Adrenal gland (tissue), 12 donors: ENCODE data around the gene CXCL9. TPM values are rescaled to one million over a fixed set of nuclear protein-coding genes. Genes with fewer than 3 reads are reported as not detected.

ENCODE experiments used
- DNase-seq, 7 donors: peaks; one replicate each; pipeline ENCODE4 v3.0.0-alpha.2; 2019 to 2020
- H3K27ac ChIP-seq, 5 donors: fragments of 200-600 bp; sonication (generic) in 4 of 5; 1 replicate in 3 of 5; 2 replicates in 2 of 5; pipeline versions ENCODE4 v1.5.1 to v1.8.0; 2016 to 2020; ENCODE audit warnings: mild to moderate bottlenecking in 1 of 5
- H3K27me3 ChIP-seq: fragments of 200-600 bp; 2 replicates; pipeline ENCODE4 v1.8.0; 2021
- H3K36me3 ChIP-seq, 2 donors: fragments of 200-600 bp; replicated peaks in 1 of 2; 1 replicate in 1 of 2; 2 replicates in 1 of 2; pipeline versions ENCODE4 v1.5.1 to v1.8.0; 2018 to 2022
- H3K4me1 ChIP-seq, 2 donors: fragments of 200-600 bp; replicated peaks in 1 of 2; 1 replicate in 1 of 2; 2 replicates in 1 of 2; pipeline versions ENCODE4 v1.5.1 to v1.8.0; 2018 to 2021
- H3K4me3 ChIP-seq, 4 donors: fragments of 200-600 bp; sonication (generic) in 3 of 4; one replicate each; pipeline ENCODE4 v1.5.1; 2016 to 2018
- H3K9me3 ChIP-seq, 3 donors: fragments of 200-600 bp; sonication (generic) in 1 of 3; replicated peaks in 1 of 3; 1 replicate in 2 of 3; 2 replicates in 1 of 3; pipeline versions ENCODE4 v1.5.1 to v1.8.0; 2016 to 2021
- POLR2A ChIP-seq, 2 donors: fragments of 450-650 bp; IDR thresholded peaks; one replicate each; pipeline ENCODE4 v1.6.1; 2017; ENCODE audit warnings: antibody characterized with exemption in 2 of 2, mild to moderate bottlenecking in 2 of 2, moderate library complexity in 1 of 2
- WGBS, 4 donors: extraction: QIAGEN DNeasy Blood & Tissue Kit in 2 of 4; methylation state at CpG; one replicate each; pipeline versions ENCODE4 v1.1.5 to v1.1.7; 2013 to 2017; 5-methylcytosine and 5-hydroxymethylcytosine counted together
- intact Hi-C, 2 donors: fragments of 100-400 bp; cut with DNase I; formaldehyde crosslinking; loops; one replicate each; pipeline versions ENCODE4 v1.14.1 to v1.15.0; 2022 to 2023
- polyA plus RNA-seq, 3 donors: library from polyadenylated mRNA; stranded (reverse); fragments of 200-250 nt in 2 of 3; fragments of 350-450 nt in 1 of 3; fragmentation: Illumina TruSeq in 1 of 3; extraction: RNeasy Lipid Tissue Mini Kit (QIAGEN cat#74804) in 1 of 3; gene quantifications; one replicate each; pipeline ENCODE4 v1.2.3, GENCODE V29; 2013 to 2014
- total RNA-seq, 9 donors: library from RNA; depleted of rRNA in 4 of 9; stranded (reverse); fragments of >200 nt in 4 of 9; fragments of 120-200 nt in 1 of 9; fragmentation: NEBNext Ultra II Directional in 1 of 9; extraction: Animal tissue kit (Norgen Biotek cat#: 25700) in 1 of 9; gene quantifications; one replicate each; pipeline versions ENCODE4 v1.1.0 to v1.2.4, GENCODE V29; 2013 to 2023
- TF ChIP-seq, protein P1 (sequence below), 6 experiments: fragments of 450-650 bp in 4 of 6; fragments of 200-600 bp in 2 of 6; sonication (generic) in 1 of 6; IDR thresholded peaks; 1 replicate in 5 of 6; 2 replicates in 1 of 6; pipeline versions ENCODE4 v1.5.1 to v1.8.0; 2016 to 2021; ENCODE audit warnings: antibody characterized with exemption in 6 of 6, mild to moderate bottlenecking in 2 of 6, moderate library complexity in 1 of 6
- donor health status: healthy with polysubstance abuse.
- donor health status: Bipolar disorder and iron deficiency.
- donor health status: DM: yes; HTN: yes; CAD: no.
- donor health status: DM: no; HTN: no; CAD: no.
- donor health status: DM: no; HTN: no; CAD: no.
- donor health status: DM: yes; HTN: yes; CAD: no.

CXCL9 gene
- total and polyA plus RNA-seq, 12 donors, result 0.11 to 6.4 (median 0.67) TPM; not detected in 1

DNA sequence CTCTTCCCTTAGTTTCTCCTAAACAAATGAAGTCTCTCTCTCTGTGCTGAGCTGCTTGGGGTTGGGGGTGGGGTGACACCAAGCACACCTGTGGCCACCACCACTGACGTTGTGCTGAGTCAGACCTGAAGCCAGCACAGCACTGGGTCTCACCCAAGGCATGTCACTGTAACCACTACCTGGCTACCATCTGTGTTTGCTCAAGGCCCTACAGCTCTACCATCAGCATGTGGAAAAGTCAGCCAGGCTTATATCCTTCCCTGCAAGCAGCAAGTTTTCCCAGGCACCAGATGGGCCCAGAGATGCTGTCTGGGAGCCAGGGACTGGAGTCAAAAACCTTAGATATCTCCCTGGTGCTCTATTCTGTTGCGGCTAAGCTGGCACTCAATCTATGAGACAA, 9.1 kb upstream of the CXCL9 start:
- no peak for DNase-seq
- H3K36me3 ChIP-seq, result no peaks in the 10 kb centered on the region
- TF ChIP-seq, protein P1, sequence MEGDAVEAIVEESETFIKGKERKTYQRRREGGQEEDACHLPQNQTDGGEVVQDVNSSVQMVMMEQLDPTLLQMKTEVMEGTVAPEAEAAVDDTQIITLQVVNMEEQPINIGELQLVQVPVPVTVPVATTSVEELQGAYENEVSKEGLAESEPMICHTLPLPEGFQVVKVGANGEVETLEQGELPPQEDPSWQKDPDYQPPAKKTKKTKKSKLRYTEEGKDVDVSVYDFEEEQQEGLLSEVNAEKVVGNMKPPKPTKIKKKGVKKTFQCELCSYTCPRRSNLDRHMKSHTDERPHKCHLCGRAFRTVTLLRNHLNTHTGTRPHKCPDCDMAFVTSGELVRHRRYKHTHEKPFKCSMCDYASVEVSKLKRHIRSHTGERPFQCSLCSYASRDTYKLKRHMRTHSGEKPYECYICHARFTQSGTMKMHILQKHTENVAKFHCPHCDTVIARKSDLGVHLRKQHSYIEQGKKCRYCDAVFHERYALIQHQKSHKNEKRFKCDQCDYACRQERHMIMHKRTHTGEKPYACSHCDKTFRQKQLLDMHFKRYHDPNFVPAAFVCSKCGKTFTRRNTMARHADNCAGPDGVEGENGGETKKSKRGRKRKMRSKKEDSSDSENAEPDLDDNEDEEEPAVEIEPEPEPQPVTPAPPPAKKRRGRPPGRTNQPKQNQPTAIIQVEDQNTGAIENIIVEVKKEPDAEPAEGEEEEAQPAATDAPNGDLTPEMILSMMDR (IDR thresholded peaks at IDR 0.05), result no peak
- TF ChIP-seq POLR2A (IDR thresholded peaks at IDR 0.05), result no peak
- no peaks in the 10 kb centered on the region for H3K9me3 ChIP-seq
- intact Hi-C loops, result no loop called here
- H3K27me3 ChIP-seq, result no peaks in the 10 kb centered on the region
- 77 to 86% (median 83%) methylated on average over 2 of the region's 2 CpGs for WGBS, 4 donors
- H3K4me1 ChIP-seq, result no peaks in the 10 kb centered on the region
- no peak overlapping the region for H3K27ac ChIP-seq
- H3K4me3 ChIP-seq, result no peak overlapping the region

DNA sequence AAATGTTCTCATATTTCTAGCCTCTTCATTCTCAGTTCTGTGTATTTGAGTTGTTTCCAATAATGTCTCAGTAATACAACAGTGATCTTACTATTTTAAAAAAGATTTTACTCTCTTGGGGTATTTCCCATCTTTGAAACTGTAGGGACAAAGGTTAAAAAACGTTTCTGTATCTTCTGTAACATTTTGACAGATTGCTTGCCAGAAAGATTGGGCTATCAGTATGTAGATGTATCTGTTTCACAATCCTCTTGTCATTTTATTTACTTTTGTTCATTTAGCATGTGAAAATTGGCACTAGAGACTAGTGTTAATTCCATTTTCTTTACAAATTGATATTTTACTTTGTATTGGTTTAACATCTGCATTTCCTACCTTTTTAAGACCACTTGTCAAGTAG, 6.2 kb upstream of the CXCL9 start:
- Histone ChIP-seq H3K9me3 (no peaks in the 10 kb centered on the region), H3K27me3 (no peaks in the 10 kb centered on the region), H3K27ac (no peak overlapping the region), H3K36me3 (no peaks in the 10 kb centered on the region), H3K4me3 (no peak overlapping the region), H3K4me1 (no peaks in the 10 kb centered on the region)
- TF ChIP-seq, protein P1 (IDR thresholded peaks at IDR 0.05), result no peak
- no peak for TF ChIP-seq POLR2A (IDR thresholded peaks at IDR 0.05)
- DNase-seq, result no peak
- intact Hi-C loops, result no loop called here
- WGBS, 4 donors, result 9 to 24% (median 17%) methylated on average over 1 of the region's 1 CpG

DNA sequence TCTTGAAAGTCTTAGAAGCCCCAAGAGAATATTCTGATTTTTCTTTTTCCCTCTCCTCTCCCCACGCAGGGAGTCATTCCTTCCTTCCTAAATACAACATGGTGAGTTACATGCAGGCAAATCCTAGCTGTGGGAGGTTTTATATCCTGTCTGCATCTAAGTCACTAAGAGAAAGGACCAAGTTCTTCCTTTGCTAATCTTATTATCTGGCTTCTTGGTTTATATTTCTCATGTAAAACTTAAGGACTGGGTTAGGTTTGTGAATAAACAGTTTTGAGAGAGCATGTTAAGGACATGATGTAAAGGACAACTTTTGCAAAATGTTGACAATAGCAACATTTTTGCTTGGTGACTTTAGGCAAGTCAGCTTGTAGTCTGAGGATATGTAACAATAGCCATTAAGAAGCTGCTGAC, 5.1 kb upstream of the CXCL9 start:
- Histone ChIP-seq H3K36me3 (no peaks in the 10 kb centered on the region), H3K27me3 (no peaks in the 10 kb centered on the region), H3K4me1 (no peaks in the 10 kb centered on the region), H3K27ac (peak overlapping the region in 4 of 5 donors; percentile 12 to 74 (median 48)), H3K4me3 (no peak overlapping the region), H3K9me3 (no peaks in the 10 kb centered on the region)
- TF ChIP-seq, protein P1 (IDR thresholded peaks at IDR 0.05), result no peak
- TF ChIP-seq POLR2A (IDR thresholded peaks at IDR 0.05), result no peak
- 20 to 50% (median 33%) methylated on average over 1 of the region's 1 CpG for WGBS, 4 donors
- intact Hi-C loops, result no loop called here
- no peak for DNase-seq

DNA sequence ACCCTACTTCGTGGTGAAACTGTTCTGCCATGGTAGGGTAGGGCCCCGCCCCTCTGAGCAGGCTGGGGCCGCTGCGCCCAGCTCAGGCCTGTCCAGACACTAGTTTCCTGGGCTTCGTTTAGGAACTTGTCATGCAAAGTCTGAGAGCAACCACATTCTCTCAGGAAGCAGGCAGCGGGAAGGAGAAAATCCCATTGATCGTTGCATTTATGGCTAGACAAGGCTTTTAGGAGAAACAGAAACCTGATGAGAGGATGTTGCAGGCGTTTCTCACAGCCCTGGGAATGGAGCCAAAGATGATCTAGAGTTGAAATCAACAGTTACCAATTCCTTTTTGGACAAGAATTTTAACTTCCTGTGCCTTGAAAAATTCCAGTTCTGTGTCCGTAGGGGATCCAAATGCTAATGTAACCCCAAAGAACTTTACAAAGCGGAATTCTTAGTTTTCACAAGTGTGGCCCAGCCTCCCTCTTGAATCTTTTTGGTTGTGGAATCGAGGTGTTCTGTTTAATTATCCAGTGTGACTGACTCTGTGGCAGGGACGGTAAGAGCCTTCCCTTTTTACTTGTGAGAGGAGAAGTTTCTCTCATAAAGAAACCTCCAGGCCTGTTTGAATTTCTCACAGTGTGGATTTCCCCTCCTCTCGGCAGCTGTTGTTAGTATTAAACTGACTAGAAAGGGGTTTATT, 4.5 kb upstream of the CXCL9 start:
- intact Hi-C loops, result no loop called here
- Histone ChIP-seq H3K27me3 (no peaks in the 10 kb centered on the region), H3K36me3 (no peaks in the 10 kb centered on the region), H3K4me1 (no peaks in the 10 kb centered on the region), H3K27ac (peak overlapping the region in 4 of 5 donors; percentile 14 to 74 (median 48)), H3K9me3 (no peaks in the 10 kb centered on the region), H3K4me3 (peak overlapping the region in 1 of 4 donors; percentile 33)
- peak in 5 of 7 donors; percentile 30 to 73 (median 34) for DNase-seq
- 35 to 50% (median 46%) methylated on average over 12 to 13 of the region's 13 CpGs for WGBS, 4 donors
- TF ChIP-seq, protein P1 (IDR thresholded peaks at IDR 0.05), result no peak
- TF ChIP-seq POLR2A (IDR thresholded peaks at IDR 0.05), result no peak
